Effector memory CD8-positive, alpha-beta T cell (primary cell): ENCODE data around the gene NCMAP.
"Not testable (repeated sequence)": the region's sequence is repeated elsewhere in the genome, so short reads cannot be mapped to it uniquely, and the experiment has no call there.

Experiments used
- ATAC-seq: fragments of 150-1000 bp; cut with Tn5 transposase; replicated peaks from 2 replicates; pipeline ENCODE4 v1.10.0; 2021; ENCODE audit warnings: mild to moderate bottlenecking, moderate library complexity
- DNase-seq, 3 experiments: peaks; one replicate each; pipeline ENCODE4 v3.0.0; 2021
- H3K27ac Mint-ChIP-seq, 2 donors: one replicate each; pipeline ENCODE4 v1.8.0; 2022; ENCODE audit warnings: mild to moderate bottlenecking in 2 of 2, mixed read lengths in 2 of 2, moderate library complexity in 2 of 2
- H3K27me3 Mint-ChIP-seq, 2 donors: one replicate each; pipeline ENCODE4 v1.8.0; 2022; ENCODE audit warnings: mixed read lengths in 2 of 2
- H3K36me3 Mint-ChIP-seq: one replicate; pipeline ENCODE4 v1.8.0; 2022; ENCODE audit warnings: mild to moderate bottlenecking, moderate library complexity, mixed read lengths; ENCODE audit not compliant: insufficient read depth
- H3K4me1 Mint-ChIP-seq, 2 donors: one replicate each; pipeline ENCODE4 v1.8.0; 2022; ENCODE audit warnings: low read depth in 2 of 2, mixed read lengths in 2 of 2
- H3K4me3 Mint-ChIP-seq, 2 donors: one replicate each; pipeline ENCODE4 v1.8.0; 2022; ENCODE audit warnings: mild to moderate bottlenecking in 2 of 2, mixed read lengths in 2 of 2, moderate library complexity in 2 of 2
- H3K9me3 Mint-ChIP-seq, 2 donors: one replicate each; pipeline ENCODE4 v1.8.0; 2022; ENCODE audit warnings: mixed read lengths in 2 of 2

Gene NCMAP

GRCh38 chr1:24528744-24529143 is 27.1 kb upstream of the NCMAP start:
- no peak for DNase-seq
- no peaks in the 10 kb centered on the region for H3K9me3 Mint-ChIP-seq
- H3K4me3 Mint-ChIP-seq, result no peak overlapping the region
- no peak for ATAC-seq
- H3K36me3 Mint-ChIP-seq, result peaks cover 21% of the 10 kb centered on the region
- no peaks in the 10 kb centered on the region for H3K27me3 Mint-ChIP-seq
- peaks cover 2 to 13% of the 10 kb centered on the region in 2 donors for H3K4me1 Mint-ChIP-seq
- peak overlapping the region in 1 of 2 donors; percentile 32 for H3K27ac Mint-ChIP-seq

DNA sequence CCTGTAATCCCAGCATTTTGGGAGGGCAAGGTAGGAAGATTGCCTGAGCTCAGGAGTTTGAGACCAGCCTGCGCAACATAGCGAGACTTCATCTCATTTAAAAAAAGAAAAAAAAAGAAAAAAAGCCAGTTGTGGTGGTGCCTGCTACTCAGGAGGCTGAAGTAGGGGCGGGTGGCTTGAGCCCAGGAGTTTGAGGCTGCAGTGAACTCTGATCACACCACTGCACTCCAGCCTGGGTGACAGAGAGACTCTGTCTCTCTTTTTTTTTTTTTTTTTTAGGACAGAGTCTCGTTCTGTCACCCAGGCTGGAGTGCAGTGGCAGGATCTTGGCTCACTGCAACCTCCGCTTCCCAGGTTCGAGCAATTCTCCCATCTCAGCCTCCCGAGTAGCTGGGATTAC is 26.6 kb upstream of the NCMAP start:
- not testable (repeated sequence) for ATAC-seq, H3K9me3 Mint-ChIP-seq, H3K4me3 Mint-ChIP-seq, H3K27me3 Mint-ChIP-seq, DNase-seq
- peaks cover 4 to 13% of the 10 kb centered on the region in 2 donors for H3K4me1 Mint-ChIP-seq
- peak overlapping the region in 1 of 2 donors; percentile 32 for H3K27ac Mint-ChIP-seq
- peaks cover 21% of the 10 kb centered on the region for H3K36me3 Mint-ChIP-seq

- DNase-seq (peak; percentile 72 to 79 (median 75)), ATAC-seq (peak; percentile 73)
- H3K27me3 Mint-ChIP-seq, result no peaks in the 10 kb centered on the region
- peaks cover 11 to 22% of the 10 kb centered on the region in 2 donors for H3K4me1 Mint-ChIP-seq
- peak overlapping the region; percentile 78 to 87 for H3K4me3 Mint-ChIP-seq
- H3K27ac Mint-ChIP-seq, result peak overlapping the region; percentile 96 to 97
- peaks cover 43% of the 10 kb centered on the region for H3K36me3 Mint-ChIP-seq
- no peaks in the 10 kb centered on the region for H3K9me3 Mint-ChIP-seq
These were observed 20.9 kb upstream of the NCMAP start for GRCh38 chr1:24535021-24535424.

DNA sequence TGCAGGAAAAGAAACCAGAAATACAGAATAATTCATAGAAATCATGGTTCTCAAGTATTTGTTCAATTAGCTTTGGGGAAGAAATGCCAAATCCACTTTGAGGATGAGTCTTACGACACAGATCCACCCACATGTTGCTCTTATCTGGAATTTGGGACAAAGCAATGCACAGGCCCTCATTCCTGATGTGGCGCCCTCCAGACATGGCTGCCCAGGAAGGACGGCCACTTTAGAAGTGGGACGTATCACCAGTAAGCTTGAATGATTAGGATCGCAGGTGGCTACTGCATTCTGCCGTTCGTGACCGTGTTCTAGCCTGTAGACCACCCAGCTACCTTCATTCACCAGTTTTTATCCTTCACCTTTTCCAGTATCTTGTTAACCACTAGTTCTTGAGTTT is 20.1 kb upstream of the NCMAP start:
- H3K9me3 Mint-ChIP-seq, result no peaks in the 10 kb centered on the region
- H3K27me3 Mint-ChIP-seq, result no peaks in the 10 kb centered on the region
- no peak for ATAC-seq
- peak overlapping the region; percentile 96 to 97 for H3K27ac Mint-ChIP-seq
- peaks cover 14 to 25% of the 10 kb centered on the region in 2 donors for H3K4me1 Mint-ChIP-seq
- H3K4me3 Mint-ChIP-seq, result peak overlapping the region; percentile 78 to 87
- H3K36me3 Mint-ChIP-seq, result peaks cover 43% of the 10 kb centered on the region
- no peak for DNase-seq

- H3K27me3 Mint-ChIP-seq, result no peaks in the 10 kb centered on the region
- ATAC-seq (peak; percentile 82), DNase-seq (peak; percentile 64 to 71 (median 68))
- peaks cover 14 to 25% of the 10 kb centered on the region in 2 donors for H3K4me1 Mint-ChIP-seq
- peak overlapping the region; percentile 78 to 87 for H3K4me3 Mint-ChIP-seq
- peaks cover 41% of the 10 kb centered on the region for H3K36me3 Mint-ChIP-seq
- peak overlapping the region; percentile 96 to 97 for H3K27ac Mint-ChIP-seq
- H3K9me3 Mint-ChIP-seq, result no peaks in the 10 kb centered on the region
These were observed 19.5 kb upstream of the NCMAP start for GRCh38 chr1:24536391-24536840.

DNA sequence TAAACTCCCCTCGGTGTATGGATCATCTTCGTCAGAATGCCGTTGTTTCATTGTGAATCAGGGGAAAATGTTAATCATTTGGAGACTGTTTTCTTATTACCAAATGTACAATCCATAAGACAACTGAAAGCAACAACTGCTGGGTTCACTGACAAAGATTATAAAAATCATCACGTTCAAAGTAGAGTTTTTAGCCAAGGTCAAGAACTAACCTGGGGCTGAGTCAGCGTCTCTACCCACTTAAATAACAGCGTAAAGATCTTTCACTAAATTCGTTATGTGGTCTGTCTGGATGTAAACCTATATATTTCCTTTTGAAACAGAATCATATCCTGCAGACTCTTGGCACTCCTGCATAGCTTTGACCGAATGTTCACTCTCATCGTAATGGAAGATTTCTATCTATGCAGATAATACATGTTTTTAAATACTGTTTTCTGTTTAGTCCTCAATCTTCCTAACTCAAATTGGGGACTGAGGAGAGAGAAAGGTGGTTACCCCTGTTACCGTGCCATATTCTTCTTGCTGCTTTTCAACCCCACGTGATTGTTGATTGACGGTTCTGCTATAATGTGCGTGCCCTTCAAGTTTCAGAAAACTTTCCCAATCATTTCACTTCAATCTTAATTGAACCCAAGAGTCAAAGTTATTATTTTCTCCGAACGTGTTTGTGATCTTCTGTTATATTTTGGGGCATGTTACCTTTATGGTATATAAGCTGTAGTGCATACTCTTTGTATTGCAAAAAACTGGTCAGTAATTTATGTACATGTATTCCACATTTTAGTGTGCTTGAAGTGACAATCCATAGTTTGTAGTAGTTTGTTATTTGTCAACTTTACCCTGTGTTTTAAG is 15.6 kb upstream of the NCMAP start:
- ATAC-seq (no peak), DNase-seq (no peak)
- H3K4me1 Mint-ChIP-seq, result peaks cover 16 to 19% of the 10 kb centered on the region in 2 donors
- H3K9me3 Mint-ChIP-seq, result no peaks in the 10 kb centered on the region
- H3K36me3 Mint-ChIP-seq, result peaks cover 25% of the 10 kb centered on the region
- peak overlapping the region; percentile 12 to 19 for H3K27ac Mint-ChIP-seq
- H3K4me3 Mint-ChIP-seq, result peak overlapping the region; percentile 22 to 34
- H3K27me3 Mint-ChIP-seq, result no peaks in the 10 kb centered on the region

DNA sequence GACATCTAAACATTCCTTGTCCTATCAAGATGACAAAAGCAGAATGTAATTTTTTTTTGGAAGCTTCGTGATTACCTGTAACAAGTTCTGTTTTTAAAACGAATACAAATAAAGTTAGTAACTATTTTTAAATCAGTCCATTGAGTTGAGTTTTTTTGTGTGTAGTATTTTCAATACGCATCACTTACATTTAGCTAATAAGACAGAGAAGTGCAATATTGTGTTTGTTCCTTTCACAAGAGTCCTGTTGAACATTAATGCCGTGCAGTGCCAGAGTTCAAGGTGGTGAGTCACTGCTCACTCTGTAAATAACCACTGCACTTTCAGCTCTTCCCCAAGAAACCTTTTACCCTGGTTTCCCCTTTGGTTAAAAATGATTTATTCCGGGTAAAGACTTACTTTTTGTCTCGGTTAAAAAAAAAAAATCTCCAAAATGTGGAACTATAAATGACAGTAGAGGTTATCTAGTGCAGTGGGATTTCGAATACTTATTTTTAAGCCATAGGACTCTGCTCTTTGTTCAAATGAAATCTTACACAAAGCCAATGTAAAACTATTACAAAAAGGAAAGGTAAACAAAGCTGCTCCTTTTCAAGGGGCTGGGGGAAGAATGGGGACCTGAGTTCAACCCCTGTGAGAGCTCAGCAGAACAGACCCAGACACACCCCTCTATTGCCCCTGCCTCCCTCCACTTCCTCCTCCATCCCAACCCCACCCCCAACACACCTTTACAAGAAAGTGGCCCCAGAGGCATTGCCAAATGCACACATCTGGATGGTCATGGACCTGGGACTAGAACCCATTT is 14.8 kb upstream of the NCMAP start:
- Mint-ChIP-seq H3K4me1 (peaks cover 16 to 20% of the 10 kb centered on the region in 2 donors), H3K27ac (peak overlapping the region; percentile 12 to 19), H3K36me3 (peaks cover 18% of the 10 kb centered on the region), H3K9me3 (no peaks in the 10 kb centered on the region), H3K4me3 (peak overlapping the region; percentile 22 to 34), H3K27me3 (no peaks in the 10 kb centered on the region)
- ATAC-seq (no peak), DNase-seq (no peak)

DNA sequence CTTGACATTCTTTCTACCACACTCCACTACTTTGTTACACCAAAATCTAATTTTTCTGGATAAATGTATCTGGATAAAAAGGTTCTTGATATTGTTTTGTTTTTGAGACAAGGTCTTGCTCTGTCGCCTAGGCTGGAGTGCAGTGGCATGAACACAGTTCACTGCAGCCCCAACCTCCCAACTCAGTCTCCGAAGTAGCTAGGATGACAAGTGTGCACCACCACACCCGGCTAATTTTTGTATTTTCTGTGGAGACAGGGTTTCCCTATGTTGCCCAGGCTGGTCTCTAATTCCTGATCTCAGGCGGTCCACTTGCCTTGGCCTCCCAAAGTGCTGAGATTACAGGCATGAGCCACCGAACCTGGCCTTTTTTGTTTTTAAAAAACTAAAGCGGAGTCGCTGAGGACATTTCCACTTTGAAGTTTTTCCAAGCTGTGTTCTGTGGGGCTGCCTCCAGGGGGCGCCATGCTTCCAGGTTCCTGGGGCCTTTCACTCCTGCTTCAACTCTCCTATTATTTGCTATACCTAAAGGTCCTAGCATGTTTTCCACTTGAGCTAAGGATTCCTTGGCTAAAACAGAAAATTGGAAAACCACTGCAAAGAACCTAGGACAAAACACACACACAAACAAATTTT is 14.1 kb upstream of the NCMAP start:
- H3K4me3 Mint-ChIP-seq, result no peak overlapping the region
- no peak for DNase-seq
- peaks cover 9 to 13% of the 10 kb centered on the region in 2 donors for H3K4me1 Mint-ChIP-seq

GRCh38 chr1:24544239-24544638 is 11.6 kb upstream of the NCMAP start:
- peaks cover 8 to 12% of the 10 kb centered on the region in 2 donors for H3K4me1 Mint-ChIP-seq

More for the DNA sequence above, 14.1 kb upstream of the NCMAP start:
- Mint-ChIP-seq H3K36me3 (peaks cover 11% of the 10 kb centered on the region), H3K27ac (peak overlapping the region in 1 of 2 donors; percentile 19), H3K27me3 (no peaks in the 10 kb centered on the region), H3K9me3 (no peaks in the 10 kb centered on the region)
- no peak for ATAC-seq

DNA sequence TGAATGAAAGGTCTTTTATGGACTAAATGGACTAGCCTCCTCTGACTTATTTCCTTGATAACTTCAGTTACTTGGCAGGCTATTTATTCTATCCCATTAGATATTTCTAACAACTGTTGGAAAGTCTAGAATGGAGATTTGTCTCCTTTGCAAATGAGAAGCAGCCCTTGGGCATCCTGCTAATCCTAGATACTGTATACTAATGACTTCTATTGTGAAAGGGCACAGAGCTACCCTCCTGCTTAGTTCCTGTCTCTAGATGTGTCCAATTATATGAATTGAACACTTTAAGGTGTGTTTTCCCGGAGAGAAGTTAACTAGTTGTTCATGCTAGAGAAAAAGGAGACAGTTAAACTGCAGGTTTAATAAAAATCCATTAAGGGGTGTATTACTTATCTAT is 10.2 kb upstream of the NCMAP start:
- DNase-seq, result no peak
- no peak for ATAC-seq
- Mint-ChIP-seq H3K27ac (no peak overlapping the region), H3K4me3 (no peak overlapping the region), H3K36me3 (no peaks in the 10 kb centered on the region), H3K9me3 (no peaks in the 10 kb centered on the region), H3K4me1 (peaks cover 3 to 8% of the 10 kb centered on the region in 2 donors), H3K27me3 (peaks cover 9 to 16% of the 10 kb centered on the region in 2 donors)

More at GRCh38 chr1:24544239-24544638, 11.6 kb upstream of the NCMAP start:
- DNase-seq (no peak), ATAC-seq (no peak)
- Mint-ChIP-seq H3K27me3 (peaks cover 0 to 1% of the 10 kb centered on the region in 2 donors), H3K36me3 (no peaks in the 10 kb centered on the region), H3K27ac (no peak overlapping the region), H3K4me3 (no peak overlapping the region), H3K9me3 (no peaks in the 10 kb centered on the region)

DNA sequence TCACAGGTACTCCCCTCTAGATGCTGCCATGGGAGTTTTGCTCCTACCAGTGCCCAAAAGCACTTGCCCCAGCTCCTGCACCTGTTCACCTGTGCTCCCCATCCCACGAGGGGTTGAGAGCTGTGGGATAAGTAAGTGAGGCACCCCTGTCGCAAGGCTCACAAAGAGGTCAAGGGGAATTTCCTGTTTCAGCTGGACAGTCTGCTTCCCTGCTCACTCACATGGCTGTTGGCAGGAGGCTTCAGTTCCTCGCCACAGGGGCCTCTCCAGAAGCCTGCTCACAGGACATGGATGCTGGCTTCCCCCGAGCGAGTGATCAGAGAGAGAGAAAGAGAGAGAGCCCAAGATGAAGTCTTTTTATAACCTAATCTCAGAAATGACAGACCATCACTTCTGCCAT is 8.7 kb upstream of the NCMAP start:
- ATAC-seq (no peak), DNase-seq (no peak)
- Mint-ChIP-seq H3K4me3 (no peak overlapping the region), H3K27me3 (peaks cover 20 to 25% of the 10 kb centered on the region in 2 donors), H3K36me3 (no peaks in the 10 kb centered on the region), H3K27ac (no peak overlapping the region), H3K9me3 (no peaks in the 10 kb centered on the region), H3K4me1 (peaks cover 3 to 8% of the 10 kb centered on the region in 2 donors)

DNA sequence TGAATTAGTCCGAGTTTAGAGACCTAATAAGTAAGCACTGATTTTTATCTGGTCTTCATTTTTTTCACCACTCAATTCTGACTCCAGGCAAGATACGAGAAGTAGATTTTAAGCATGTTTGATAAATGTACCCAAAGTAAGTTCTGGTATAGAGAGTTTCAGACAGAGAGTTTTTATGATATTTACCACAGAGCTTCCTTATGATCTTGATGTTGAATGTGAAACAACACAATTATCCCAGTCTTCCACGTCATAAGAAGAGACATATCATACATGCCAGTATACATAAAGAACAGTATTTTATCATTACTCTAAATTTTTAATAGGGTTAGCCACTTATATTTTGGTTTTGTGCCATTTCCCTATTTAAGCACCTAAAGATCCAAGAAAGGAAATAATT is 7.8 kb upstream of the NCMAP start:
- Mint-ChIP-seq H3K9me3 (no peaks in the 10 kb centered on the region), H3K4me3 (no peak overlapping the region), H3K4me1 (peaks cover 3 to 8% of the 10 kb centered on the region in 2 donors), H3K27ac (no peak overlapping the region), H3K27me3 (peaks cover 23 to 25% of the 10 kb centered on the region in 2 donors), H3K36me3 (peaks cover 3% of the 10 kb centered on the region)
- ATAC-seq, result no peak
- DNase-seq, result no peak

DNA sequence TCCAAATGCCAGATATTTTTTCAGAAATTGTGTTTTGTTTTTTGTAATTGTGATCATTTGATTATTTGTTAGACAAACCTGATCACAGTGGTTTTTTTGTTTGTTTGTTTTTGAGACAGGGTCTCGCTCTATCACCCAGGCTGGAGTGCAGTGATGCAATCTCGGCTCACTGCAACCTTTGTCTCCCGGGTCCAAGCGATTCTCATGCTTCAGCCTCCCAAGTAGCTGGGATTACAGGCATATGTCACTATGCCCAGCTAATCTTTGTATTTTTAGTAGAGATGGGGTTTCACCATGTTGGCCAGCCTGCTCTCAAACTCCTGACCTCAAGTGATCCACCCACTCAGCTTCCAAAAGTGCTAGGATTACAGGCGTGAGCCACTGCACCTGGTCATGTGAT is 6.7 kb upstream of the NCMAP start:
- H3K9me3 Mint-ChIP-seq, ATAC-seq, H3K36me3 Mint-ChIP-seq, H3K4me3 Mint-ChIP-seq, H3K27ac Mint-ChIP-seq, DNase-seq, H3K4me1 Mint-ChIP-seq: not testable (repeated sequence)
- H3K27me3 Mint-ChIP-seq, result peaks cover 23 to 34% of the 10 kb centered on the region in 2 donors
